HG03457 (cell line): Measurements from ENCODE around the gene FMN2.
"Not testable (repeated sequence)": the region's sequence is repeated elsewhere in the genome, so short reads cannot be mapped to it uniquely, and the experiment has no call there.

ENCODE experiments used
- ATAC-seq: cut with Tn5 transposase; IDR thresholded peaks from one replicate; pipeline ENCODE4 v1.9.1; 2021; ENCODE audit warnings: moderate number of reproducible peaks; ENCODE audit not compliant: unreplicated experiment

The FMN2 gene

DNA sequence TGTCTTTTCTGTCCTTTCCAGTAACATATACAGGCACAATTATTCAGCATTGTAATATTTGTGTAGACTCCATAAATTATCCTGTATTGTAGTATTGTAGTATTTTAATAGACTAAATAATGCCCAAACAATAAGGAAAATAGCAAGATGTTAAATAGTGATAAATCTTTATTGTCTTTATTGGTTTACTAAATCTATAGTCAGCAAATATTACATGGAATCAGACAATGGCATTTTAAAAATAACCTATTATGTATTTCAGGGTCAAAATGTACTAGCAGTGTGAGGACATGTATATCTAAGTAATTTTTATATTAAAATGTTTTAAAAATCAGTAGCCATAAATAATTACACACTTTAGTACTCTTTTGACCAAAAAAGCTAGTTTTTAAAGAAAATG is 317.9 kb downstream of the FMN2 start:
- ATAC-seq, result no peak

DNA sequence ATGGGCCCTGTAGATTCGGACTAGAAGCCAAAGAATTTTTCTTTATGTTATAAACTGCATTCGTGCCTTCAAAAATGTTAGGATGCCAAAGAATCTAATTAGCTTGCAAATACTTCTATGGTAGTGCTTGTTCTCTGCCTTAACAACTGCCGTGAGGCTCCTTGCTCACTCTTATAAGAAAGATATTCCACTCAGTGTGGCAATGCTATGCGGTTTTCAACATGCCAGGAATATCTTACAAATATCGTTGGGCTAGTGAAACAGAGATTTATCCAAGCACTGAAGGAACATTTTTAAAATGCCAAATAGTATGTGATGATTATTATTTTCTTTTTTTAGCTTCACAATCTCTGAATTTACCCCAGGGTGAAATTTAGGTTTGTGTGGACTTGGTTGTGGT is 322.0 kb downstream of the FMN2 start:
- ATAC-seq, result no peak

DNA sequence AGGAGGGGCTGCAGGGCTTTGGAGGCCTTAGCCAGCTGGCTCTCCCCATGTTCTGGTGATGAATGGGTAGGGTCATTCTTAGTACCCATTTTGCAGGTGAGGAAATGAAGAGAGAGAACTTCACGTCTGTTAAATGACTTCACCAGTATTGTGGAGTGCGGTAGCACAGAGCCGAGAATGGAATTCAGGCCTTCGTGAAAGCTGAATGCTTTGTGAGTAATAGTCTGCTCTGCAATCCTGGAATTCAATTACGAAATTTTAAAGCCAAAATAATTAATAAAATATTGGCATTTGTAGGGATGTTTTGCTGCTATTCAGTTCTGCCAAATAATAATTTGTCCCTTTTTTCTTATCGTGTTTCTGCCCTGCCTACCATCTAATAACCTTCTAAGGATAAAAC is 322.6 kb downstream of the FMN2 start:
- no peak for ATAC-seq

DNA sequence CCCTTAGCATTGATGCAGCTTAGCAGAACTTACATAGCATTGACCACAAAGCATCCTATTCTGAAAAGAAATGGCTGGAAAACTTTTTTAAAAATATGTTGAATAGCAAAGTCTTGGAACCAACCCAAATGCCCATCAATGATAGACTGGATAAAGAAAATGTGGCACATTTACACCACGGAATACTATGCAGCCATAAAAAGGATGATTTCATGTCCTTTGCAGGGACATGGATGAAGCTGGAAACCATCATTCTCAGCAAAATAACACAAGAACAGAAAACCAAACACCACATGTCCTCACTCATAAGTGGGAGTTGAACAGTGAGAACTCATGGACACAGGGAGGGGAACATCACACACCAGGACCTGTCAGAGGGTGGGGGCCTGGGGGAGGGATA is 323.3 kb downstream of the FMN2 start:
- ATAC-seq, result not testable (repeated sequence)

DNA sequence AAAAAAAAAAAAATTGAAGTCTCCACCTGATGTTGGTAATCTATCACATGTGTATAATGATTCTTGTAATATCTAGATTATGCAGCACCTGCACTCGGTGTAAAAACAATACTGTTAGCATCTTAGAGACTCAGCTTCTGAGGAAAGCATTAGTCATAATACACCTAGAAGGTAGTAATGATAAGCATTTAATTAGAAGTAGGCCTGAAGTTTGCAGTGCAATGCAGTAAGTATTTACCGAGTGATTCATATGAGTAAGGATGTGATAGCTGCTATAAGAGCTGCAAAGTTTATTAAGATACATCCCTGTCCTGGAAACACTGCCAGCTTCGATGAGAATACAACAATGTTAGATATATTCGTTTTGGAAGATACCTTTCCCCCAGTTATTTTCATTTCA is 323.8 kb downstream of the FMN2 start:
- ATAC-seq, result no peak

DNA sequence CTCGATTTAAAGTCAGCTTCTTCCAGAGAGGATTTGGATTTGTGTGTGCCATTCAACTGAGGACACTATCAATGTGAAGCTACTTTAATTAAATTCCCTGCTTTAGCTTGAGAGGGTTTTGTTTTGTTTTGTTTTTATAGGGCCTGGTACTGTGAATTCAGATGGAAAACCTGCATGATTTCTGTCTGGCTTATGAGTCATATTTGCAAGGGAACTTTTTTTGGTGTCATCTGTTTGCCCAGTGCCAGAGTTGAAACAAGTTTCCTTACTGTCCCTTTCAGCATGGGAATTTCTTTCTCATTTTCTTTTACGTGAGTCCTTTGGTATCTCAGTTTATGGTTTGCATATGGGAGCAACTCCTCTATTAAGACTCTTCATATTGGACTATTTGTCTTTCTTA is 325.6 kb downstream of the FMN2 start:
- ATAC-seq, result no peak

DNA sequence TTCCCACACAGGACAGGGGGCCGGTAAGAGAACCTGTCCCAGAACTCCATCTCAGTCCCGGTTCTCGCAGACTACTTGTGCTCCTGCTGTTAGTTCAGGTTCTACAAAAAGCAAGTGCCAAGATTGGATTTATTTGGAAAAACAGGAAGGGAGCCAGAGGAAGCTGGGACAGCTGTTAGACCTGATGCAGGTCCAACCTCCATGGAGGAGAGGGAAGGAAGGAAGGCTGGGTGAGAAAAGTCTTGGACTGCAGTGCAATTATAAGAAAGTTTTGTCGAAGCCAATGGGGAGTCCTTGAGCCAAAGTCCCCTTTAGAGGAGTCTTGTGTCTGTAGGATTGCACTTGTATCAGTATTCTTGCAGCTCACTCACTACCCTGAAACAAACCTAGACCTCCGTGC is 329.1 kb downstream of the FMN2 start:
- ATAC-seq, result no peak

DNA sequence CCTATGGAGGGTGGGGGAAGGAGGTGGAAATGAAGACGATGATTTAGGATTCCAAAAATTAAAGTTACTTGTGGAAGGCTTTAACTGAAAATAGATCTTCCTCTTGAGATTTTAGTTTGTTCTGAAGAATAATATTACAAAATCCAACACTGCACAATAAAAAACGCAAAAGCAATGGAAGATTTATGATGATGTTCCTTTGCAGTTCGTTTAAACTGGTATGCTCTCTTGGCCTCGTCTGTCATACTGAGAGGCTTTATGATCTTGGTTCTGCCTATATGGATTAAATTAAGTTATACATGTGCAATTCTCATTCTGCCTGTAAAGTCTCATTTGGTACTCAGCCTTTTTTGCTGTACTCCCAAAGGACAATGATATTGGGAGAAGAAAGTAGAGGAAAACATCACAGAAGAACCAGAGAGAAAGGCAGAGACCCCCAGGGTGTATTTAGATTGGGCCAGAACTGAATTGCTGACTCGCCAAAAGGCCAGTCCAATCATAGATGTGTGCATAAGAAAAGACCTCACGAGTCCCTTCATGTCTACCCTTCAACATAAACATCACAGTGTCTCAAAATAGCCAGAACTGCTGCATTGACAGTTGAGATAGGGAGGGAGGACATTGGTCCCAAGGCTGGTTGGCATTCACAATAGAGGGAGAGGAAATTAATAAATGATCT is 331.7 kb downstream of the FMN2 start:
- ATAC-seq, result no peak

DNA sequence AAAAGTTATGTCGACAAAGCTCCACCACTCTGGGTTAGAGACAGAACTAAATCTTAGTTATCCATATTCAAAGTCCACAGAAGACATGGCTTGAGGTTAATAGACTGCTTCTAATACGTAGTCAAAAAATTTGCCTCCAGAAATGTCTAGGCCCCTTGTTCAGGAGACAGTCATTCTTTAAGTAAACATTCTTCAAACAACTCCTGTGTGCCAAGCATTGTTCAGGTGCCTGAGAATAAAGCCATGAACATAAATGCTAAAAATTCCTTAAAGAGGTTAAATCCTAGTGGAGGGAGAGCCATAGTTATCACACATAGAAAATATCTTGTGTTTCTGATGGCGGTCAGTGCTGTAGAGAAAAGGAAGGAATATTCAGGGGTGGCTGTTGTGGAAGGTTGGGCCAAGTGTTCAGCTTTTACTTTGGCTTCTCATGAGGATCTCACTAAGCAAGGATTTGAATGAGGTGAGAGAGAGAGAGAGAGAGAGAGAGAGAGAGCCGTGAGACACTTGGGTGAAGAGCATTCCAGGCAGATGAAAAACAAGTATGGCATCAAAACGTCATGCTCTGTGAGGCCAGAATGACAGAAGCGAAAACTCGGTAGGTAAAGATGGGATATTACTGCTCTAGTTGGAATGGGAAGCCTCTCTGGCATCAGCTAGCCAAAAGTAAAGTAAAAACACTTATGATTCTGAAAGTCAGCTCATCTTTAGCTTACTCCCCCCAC is 333.2 kb downstream of the FMN2 start:
- ATAC-seq, result no peak

DNA sequence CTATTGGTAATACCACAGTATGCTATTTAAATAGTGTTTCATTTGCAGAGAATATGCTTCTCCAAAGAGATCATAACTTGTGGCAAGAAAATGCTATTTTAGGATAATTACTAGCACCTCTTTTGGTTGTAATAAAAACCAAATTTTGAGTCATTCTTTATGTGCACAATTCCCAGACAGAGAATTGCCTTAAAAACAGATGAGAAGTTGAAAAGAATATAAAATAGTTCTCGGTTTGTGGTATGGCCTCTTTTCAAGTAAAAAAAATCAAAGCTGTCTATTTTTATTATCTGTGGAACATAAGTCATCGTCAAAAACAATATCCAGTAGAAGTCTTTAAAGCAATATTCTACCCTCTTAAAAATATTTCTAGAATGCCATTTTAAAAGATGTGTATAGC is 334.4 kb downstream of the FMN2 start:
- no peak for ATAC-seq

DNA sequence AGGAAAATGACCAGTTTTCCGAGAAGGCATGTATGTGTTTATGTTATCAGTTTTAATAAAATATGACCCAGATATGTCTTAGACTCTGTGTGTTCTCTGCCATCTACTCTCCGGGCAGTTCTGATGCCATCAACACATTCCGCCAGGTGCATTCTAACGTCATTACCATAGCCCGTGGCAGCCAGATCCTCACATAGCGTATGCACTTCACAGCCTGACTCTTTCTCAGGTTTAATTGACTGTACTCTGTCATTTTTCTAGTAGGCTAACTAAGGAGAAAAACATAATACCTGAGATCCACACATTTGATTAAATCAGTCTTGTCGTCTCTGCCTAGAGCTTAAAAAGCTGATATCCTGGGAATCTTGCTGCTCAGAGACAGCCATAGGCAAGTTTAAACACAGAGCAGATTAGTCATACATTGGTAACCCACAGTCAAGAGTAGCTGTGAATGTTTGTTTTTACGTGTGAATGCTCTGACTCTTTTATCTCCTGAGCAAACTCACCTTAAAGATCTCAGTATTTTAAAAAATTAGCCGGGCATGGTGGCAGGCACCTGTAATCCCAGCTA is 344.4 kb downstream of the FMN2 start:
- no peak for ATAC-seq

DNA sequence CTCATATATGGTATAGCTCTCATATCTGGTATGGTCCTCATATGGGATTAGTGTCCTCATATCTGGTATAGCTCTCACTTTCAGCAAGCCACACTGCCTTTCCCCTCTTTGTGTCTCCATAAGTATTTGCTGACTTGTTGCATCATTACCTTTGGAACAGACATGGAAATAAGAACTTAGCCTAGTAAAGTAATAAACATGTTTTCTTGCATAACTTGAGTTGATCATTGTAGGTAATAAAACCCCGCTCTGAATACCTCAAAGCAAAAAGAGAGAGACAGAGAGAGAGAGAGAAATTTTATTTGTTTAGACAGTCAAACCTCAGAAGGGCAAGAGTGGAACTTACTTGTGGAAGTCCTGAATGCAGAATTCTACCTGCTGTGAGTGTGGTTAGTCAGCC is 350.0 kb downstream of the FMN2 start:
- ATAC-seq, result no peak

DNA sequence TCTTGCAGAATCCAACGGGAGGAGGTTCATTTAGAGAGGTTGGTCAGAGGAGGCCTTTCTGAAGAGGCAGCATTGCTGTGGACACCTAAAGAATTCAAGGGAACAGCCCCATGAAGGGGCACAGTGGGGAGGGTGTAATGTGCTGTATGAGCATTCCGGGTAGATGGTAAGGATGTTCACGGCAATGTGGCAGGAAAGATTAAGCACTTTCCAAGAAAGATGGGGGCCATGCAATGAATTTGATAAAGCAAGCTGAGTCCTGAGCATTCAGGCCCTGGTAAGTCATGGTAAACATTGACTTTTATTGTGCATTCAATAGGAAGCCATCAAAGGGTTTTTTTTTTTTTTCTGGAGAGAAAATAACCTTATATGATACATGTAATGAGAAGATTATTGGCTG is 353.7 kb downstream of the FMN2 start:
- ATAC-seq, result no peak

DNA sequence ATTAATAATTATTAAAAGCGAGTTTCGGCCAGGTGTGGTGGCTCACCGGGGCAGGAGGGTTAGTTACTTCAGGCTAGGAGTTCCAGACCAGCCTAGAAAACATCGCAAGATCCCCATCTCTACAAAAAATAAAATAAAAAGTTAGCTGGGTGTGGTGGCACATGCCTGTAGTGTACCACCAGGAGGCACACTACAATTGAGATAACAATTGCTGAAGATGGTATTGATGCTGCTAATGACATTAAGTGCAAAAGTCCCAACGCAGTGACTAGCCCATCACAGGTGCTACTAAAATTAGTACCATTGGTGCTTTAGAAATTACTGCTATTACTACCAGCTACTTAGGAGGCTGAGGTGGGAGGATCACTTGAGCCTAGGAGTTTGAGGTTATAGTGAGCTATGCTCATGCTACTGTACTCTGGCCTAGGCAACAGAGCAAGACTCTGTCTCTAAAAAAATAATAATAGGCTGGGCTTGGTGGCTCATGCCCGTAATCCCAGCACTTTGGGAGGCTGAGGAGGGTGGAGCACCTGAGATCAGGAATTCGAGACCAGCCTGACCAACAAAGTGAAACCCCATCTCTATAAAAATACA is 363.6 kb downstream of the FMN2 start:
- no peak for ATAC-seq

DNA sequence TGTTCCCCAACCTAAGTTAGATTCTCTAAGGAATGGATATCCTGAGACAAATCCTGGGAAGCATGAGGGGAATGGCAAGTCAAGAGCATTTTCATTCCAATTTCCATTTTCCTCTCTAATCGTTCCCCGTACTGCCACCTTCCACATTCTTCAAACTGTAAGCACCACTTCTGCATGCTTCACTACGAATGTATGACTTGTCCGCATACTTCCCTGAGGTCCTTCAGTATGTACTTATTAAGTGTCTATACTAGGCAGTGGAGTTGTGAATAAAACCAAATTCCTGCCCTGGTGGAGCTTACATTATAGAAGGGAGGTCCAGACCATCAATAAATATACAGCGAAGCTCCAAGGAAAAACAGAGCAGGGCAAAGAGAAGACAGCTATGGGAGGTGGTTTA is 365.5 kb downstream of the FMN2 start:
- ATAC-seq, result no peak

DNA sequence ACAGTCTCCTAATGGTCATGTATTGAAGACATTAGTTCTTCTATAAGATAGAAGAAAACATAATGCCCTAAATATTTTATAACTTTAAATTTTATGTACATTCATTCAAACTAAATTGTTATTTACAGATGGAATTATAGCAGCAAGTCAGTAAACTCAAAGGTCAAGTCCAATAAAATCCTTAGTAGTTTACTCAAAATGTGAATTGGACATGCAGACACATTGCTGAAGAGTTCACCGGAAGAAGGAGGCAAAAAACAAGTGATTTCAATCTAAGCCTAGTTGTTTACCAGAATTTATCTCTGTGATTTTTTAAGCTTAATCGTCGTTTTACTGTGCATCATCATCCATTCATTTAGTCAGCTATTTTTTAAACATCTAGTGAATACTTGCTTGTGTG is 370.6 kb downstream of the FMN2 start:
- no peak for ATAC-seq

DNA sequence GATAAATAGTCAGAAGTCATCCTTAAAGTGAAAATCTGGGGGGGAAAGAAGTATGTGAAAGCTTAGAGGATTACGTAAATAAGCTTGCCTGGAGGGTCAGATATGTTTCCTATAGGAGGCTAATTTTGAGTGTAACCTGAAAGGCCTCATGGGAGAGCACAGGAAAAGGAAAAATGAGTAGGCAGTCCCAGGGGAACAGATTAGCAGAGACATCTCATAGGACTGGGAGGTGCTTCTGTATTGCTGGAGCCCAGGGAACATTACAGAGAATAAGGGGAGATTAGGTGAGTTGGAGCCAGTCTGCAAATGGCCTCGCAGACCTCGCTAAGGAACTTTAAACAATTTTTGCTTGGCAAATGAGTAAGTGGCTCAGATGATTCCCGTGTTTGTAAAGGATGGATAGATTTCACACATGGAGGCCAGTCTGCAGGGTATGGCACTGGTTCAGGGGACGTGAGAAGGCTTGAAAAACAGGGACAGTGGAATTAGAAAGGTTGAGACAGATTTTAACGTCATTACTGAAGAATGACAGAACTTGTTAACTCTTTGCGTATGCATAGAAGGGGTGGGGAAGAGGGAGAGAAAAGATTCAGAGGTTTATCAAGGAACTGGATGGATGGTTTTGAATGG is 371.2 kb downstream of the FMN2 start:
- ATAC-seq, result no peak

DNA sequence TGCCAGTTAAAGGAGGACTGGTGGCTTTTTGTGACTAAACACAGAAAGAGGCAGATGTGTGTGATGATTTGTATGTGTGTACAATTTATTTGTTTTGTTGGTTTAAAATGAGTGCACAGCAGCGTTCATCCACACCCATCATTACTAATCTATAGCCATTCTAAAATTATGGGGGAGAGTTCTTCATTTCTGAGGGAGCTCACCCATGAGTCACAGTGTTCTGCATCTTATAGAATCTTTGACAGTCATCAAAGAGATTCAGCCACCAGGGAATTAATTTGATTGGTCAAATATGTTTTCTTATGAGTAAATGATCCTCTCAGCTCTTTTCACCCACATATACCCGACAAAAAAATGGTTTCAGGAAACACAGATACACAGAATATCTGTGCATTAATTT is 372.4 kb downstream of the FMN2 start:
- no peak for ATAC-seq

DNA sequence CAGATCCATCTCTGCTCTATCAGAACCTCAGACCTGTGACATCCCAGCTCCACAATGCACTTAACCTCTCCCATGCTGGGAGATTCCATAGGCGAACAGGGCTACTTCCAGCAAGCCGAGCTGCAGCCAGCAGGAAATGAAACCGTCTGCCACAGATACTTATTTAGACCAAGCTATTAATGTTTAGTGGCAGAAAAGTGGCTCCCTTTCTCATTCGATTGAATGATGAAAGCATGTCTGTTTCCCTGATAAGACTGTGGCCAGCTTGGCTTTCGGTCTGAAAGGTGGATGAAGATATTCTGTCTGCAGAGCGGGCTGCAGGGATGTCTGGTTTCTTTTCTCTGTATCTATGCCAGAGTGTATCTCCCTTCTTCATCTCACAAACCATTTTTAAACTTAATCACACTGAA is 373.9 kb downstream of the FMN2 start:
- ATAC-seq, result no peak

DNA sequence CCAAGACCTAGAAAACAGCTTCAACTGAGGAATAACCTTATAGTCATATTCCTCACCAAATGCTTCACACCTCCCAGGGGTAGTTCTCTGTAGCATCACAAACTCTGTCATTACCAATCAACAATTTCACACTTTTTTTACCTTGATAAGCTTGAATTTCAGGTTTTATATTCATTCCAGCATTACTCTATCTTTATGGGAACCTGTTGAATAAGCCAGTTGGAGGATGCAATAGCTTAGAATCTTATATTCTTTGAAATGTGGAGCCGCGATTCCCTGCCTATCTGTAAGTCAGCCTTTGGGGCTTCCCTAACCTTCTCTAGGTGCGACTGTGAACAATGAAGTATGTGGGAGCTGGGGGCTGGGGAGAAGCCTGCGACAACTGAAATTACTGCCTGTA is 374.8 kb downstream of the FMN2 start:
- ATAC-seq, result no peak

DNA sequence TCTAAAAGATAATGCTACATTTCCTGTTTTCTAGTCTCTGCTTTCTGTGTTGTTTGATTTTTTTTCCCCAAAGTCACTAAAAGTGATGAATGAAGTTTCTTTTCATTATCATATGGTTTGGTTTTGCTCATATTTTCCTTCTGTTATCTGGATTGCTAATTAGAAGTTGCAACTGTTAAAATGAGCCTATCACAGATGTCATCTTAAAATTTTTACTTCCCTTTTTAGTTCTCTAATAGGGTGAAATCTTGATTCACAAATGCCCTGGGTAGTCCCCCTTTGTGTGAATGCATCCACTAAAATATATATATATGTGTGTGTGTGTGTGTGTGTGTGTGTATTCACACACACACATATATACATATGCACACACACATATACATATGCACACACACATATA is 376.2 kb downstream of the FMN2 start:
- ATAC-seq, result no peak

DNA sequence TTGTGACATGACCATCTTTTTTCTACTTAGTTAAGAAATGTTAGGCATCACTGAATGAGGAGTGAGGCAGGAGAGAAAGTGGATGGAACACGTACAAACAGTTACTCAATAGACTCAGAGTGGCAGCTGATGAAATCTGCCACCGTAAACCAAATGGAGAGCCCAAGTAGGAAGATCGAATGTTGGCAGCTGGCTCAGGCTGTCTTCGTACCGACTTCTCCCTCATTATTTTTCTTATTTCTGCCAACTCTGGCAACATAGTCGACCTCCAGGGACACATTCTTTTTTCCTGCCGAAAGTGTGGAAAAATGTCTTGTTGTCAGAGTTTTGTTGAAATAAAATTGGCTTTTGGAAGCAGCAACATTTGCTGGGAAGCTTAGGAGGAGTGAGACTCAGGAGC is 377.0 kb downstream of the FMN2 start:
- ATAC-seq, result no peak
